ENCODE measurements around the gene USHBP1.

USHBP1 gene

DNA sequence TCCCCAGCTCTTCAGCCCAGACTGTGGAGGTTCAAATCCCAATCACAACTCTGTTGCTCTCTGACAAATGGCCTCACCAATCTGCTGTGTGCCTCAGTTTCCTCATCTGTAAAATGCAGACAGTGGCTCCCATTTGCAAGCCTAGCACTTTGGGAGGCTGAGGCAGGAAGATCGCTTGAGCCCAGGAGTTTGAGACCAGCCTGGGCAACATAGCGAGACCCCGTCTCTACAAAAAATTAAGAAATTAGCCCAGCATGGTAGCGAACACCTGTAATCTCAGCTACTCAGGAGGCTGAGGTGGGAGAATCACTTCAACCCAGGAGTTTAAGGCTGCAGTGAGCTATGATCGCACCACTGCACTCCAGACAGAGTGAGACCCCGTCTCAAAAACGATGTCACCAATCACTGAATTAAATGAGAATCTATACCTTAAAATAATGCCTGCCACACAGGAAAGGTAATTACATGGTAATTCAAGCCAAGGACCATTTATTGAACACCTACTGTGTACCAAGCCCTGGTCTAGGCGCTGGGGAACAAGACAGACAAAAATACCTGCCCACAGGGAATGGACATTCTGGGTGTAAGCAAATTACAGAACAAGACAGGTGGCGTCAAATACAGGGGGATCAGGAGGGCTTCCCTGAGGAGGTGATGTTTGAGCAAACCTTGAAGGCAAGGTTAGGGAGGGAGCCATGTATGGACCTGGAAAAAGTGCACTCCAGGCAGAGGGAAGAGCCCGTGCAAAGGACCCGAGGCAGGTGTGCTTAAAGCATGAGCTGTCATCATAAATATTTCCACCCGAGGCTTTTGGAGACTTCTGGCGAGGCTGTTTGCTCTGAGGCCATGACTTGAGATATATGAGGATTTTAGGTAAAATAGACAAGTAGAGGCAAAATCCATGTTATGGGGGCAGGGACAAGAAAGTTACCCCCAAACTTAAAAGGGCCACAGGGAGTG lies 26.5 kb downstream of the USHBP1 start:
- DNase-seq, result no peak

DNA sequence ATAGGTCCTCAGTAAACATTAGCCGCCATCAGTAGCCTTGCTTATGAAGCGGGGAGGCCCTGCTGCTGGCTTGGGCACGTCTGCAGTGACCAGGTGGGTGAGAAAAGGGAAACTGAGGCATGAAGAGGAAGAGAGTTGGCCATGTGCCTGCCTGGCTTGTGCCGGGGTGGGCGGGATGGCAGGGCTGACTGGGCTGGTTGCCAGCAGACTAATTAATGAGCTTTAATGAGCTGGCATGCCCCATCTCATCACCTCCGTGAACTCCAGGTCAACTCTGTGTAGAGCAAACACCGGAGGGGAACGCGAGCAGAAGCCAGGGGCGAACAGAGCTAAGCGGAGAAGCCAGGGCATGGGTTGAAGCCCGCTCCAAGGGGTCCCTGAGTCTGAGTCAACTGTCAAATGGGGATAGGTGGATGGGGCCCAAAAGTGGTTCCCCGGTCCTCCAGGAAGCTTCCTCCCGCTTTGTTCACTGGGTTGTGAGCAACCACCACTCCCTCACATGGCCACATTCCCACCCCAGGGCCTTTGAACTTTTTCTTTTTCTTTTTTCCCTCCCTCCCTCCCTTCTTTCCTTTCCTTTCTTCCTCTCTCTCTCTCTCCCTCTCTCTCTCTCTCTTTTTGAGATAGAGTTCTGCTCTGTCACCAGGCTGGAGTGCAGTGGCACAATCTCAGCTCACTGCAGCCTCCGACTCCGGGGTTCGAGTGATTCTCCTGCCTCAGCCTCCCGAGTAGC lies 27.6 kb downstream of the USHBP1 start:
- no peak for DNase-seq

DNA sequence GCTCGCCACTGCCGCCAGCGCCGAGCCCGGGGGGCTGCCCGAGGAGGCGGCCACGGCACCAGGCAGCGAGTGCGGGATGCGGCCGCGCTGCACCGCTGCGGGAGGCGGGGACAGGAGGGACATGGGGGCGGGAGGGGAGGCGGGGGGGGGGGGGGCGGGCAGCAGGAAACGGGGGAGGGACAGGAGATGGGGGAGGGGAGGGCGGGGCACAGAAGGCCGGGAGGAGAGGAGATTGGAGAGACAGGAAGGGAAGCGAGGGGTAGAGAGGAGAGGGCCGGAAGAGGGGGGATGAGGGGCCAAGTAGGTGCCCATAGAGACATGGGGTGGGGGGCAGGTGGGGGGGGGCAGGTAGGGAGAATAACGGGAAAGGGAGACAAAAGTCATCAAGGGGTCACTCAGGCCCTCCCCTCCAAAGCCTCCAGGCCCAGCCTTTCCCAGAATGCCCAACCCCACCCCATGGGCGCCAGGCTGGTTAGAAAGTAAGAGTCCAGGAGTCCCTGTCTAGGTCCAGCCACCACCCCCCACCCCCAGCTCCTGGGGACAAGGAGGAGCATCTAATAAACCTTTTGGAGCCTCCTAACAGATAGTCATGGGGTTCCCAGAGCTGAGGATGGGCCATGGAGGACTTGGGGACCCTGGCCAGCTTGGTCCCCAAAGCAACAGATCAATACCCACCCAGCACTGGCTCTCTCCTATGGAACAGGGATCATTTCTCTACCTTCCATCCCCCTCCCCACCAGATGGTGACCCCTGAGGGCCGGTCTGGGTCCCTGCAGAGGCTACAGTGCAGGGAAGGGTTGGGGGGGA lies 28.4 kb downstream of the USHBP1 start:
- no peak for DNase-seq

DNA sequence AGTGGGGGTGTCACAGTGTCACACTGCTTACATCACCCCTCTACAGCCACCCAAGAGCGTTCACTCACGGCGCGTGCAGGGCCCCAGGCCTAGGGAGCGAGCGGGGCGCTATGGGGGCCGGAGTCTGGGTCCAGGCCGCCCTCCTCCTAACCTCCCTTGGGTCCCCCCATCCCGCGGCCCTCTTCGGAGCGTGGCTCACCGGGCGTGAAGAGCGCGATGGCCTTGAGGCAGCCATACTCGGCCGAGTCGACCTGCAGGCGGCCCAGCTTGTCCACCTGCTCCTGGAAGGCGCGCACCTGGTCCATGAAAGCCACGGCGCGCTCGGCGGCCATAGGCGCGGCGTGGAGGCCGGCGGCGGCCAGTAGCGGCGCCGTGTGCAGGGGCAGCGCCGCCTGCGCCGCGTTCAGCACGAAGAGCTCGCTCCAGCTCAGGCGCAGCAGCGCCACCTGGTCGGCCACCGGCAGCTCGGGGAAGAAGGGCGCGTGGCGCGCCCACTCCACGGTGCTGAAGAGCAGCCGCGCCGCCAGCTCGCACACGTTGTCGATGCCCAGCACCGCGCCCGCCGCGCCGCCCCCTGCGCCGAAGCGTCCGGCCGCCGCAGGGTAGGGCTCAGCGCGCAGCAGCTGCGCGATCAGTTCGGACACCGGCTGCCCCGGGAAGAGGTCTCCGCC lies 29.1 kb downstream of the USHBP1 start:
- peak; percentile 54 for DNase-seq

DNA sequence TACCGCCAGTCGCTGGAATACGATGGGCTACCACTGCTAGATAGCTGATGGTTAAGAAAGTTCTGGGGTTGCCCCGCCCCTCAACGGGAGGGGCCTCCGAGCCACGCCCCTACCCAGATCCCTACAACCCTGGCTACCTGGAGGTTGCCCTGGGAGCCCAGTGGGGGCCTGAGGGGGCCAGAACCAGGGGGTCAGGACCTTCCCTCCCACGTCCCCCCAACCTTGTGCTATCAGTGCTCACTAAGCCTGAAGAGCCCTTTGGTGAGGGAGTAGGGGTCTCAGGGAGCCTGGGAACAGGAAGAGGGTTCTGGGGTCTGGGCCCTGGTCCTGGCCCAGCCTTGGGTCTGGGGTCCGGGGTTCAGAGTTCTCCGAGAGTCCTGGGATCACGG lies 29.6 kb downstream of the USHBP1 start:
- peak; percentile 5 for DNase-seq

DNA sequence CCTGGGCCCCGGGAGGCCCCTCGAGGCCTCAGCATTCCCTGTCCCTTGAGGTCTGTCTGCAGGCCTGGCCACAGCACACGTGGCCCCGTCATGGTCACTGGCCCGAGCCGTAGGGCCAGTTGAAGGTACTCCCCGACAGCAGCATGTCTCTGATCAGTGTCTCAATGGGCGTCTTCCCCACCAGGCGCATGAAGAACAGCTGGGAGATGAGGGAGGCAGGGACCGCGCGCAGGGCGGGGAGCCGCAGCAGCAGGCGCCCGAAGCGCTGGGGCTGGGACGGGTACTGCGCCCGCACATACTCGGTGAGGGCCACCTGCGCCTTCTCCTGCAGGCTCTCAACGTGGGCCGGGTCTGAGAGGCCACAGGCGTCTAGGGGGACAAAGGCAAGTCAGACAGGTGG lies 32.3 kb downstream of the USHBP1 start:
- DNase-seq, result no peak

DNA sequence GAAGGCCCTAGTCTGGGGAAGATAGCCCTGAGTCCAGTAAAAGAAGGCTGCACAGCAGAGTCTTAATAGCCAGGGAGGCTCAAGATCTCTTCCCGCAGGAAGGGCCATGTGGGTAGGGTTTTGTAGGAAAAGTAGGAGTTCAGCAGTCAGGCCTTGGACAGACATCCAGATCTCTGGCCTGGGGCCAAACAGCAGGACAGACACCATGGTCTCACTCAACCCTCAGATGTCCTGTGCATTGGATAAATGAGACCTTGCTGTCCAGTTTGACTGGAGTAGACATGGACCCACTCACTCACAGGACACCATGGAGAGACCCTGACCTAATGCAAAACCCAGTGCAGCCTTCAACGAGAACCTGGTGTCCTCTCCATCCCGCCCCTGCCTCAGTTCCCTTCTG lies 34.7 kb downstream of the USHBP1 start:
- DNase-seq, result no peak

DNA sequence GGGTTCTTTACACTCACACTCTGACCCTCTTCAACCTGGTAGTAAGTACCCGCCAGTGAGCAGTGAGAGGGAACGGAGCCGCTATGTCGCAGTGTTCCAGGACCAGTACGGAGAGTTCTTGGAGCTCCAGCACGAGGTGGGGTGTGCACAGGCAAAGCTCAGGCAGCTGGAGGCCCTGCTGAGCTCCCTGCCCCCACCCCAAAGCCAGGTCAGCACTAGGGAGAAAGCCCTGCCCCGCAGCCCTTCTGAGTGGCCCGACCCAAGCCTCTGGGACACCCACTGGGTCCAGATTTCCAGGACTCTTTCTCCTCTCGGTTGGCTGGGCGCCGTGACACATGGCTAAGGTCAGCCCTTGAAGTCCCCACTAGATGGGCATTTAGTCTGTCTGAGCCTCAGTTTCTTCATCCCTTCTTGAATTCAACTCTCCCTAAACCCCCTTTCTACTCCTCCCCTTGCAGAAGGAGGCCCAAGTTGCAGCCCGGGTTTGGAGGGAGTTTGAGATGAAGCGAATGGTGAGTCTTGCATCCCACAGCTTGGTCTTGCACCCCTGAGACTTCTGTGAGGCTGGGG lies 36.7 kb downstream of the USHBP1 start:
- no peak for DNase-seq

DNA sequence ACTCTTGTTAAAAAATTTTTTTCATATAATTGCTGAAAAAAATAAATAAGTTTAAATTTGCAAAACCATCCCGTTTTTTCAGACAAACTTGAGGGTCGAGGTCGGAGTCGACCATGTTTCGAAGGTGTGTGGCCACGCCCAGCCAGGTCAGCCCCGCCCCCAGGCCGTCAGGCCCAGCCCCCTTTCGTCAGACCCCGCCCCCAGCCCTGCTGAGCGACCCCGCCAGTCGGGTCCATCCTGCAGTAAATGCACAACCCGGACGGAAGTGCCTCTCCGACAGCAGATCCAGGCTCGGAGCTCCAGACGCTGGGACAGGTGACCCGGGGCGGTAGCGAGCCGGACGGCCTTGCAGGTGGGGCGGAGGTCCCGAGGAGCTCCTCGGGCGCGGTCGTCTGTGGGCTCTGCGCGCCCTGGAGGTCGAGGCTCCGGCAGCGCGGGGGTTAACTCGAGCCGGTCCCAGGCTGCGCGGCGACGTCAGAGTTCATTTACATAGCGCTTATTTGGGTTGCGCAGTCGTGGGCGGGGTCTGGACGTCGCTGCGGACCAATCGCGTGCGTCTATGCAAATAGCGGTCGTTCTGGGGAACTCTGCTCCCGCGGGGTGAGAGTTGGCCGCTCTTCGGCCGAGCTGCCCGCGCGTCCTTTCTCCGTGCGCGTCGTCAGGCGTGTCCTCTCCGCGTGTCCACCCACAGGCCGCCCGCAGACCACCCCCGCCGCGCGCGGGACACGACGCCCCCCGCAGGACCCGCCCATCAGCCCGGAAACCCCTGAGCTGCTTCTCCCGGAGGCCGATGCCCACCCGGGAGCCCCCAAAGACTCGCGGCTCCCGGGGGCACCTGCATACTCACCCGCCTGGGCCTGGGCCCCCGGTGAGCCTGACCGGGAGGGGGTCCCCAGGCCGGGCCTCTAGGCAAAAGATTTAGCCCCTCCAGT lies 38.3 kb downstream of the USHBP1 start, which contains the start of gene OCEL1:
Gene OCEL1 (plus strand): TSS at position 225 of the 932 bp plus-strand sequence. CDS start 22 bp downstream, at position 247.
- DNase-seq, result peak; percentile 99

DNA sequence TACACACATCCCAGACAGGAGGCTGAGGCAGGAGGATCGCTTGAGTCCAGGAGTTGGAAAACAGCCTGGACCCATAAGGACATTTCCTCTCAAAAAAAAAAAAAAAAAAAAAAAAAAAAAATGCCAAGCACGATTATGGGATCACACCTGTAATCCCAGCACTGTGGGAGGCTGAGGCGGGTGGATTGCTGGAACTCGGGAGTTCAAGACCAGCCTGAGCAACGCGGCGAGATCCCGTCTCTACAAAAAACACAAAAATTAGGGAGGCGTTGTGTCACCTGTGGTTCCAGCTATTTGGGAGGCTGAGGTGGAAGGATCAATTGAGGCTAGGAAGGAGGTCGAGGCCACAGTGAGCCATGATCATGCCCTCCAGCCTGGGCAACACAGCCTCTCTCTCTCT lies 39.5 kb downstream of the USHBP1 start:
- no peak for DNase-seq

DNA sequence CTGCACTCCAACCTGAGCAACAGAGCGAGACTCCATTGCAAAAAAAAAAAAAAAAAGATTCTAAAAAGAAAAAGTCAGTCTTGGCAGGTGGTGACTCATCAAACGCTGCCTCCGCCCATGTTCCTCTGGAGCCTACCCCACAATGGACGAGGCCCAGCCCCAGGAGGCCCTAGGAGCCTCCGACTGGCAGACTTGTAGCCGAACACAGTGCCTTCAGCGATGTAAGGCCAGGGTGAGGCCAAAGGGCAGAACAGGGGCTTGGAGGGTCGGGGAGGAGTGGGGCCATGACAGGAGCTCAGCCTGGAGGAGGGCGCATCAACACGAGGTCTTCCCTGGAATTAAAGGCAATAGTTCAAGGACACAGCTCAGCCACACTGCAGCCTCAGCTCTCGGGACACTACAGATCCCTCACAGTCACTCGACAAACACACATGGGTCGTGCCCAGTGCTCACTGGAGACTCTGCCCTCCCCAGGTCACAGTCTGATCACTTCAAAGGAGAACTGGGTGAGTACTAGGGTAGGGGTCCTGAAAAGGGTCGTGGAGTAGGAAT lies 44.3 kb downstream of the USHBP1 start:
- DNase-seq, result no peak

DNA sequence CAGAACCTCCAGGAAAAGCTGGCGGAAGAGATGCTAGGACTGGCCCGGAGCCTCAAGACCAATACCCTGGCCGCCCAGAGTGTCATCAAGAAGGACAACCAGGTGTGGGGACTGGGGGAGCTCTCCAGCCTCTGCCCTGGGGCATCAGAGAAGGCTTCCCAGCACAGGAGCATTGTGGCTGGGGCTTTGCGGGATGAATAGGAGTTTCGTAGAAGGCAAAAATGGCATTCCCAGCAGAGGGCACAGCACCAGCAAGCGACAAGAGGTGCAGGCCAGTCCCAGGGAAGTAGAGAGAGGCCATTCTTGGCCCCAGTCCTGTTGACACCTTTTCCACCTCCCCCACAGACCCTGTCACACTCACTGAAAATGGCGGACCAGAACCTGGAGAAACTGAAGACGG lies 45.3 kb downstream of the USHBP1 start:
- no peak for DNase-seq

DNA sequence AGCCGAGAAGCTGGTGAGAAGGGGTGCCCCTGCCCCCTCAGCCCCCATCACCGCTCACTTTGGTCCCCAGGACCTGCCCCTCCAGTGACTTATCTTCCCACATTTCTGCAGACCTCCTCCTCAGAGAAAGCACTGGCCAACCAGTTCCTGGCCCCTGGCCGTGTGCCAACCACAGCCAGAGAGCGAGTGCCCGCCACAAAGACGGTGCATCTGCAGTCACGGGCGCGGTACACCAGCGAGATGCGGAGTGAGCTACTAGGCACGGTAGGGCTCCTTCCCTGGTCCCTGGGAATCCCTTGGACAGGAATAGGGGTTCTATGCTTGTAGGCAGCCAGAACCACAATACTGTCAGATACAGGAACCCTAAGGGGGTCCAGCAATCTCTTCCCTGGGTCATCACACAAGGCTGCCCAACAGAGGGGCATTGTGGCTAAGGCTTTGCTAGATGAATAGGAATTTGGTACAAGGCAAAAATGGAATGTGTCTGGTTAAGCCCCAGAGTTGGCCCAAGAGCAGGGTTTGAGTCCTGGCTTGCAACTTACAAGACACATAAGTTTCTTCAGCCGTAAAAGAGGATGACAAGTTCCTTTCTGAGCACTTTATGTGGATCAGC lies 48.4 kb downstream of the USHBP1 start:
- no peak for DNase-seq

DNA sequence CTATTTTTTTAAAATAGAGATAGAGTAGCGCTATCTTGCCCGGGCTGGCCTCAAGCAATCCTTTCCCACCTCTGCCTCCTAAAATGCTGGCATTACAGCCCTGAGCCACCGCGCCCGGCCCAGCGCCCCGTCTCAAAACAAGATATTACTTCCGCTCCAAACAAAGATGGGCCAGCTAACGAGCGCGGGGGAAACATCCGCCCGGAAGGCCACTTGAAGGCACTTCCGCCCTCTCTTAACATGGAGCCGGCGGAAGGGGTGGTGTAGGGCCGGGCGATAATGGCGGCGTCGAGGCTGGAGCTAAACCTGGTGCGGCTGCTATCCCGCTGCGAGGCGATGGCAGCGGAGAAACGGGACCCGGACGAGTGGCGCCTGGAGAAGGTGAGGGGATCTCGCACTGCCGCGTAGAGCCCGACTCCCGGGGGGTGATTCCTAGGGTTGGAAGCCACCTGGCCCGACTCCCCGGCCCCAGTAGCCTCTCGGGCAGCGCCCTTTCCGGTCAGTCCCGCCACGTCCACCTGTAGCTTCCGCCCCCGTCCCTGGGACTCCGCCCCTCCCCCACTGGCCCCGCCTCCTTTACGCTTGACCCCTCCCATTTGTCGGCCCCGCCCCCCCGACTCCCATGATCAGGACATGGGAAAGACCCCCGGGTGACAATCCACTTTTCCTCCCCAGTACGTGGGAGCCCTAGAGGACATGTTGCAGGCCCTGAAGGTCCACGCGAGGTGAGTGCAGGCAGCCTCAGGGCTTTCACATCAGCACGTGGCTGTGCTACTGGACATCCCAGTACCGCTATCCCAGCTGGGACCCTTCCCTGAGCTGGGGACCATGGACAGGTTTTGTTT lies 49.2 kb downstream of the USHBP1 start, which contains the start of gene USE1:
Gene USE1 (plus strand): TSS at position 231 of the 845 bp plus-strand sequence. CDS start 49 bp downstream, at position 280.
- DNase-seq, result peak; percentile 94

DNA sequence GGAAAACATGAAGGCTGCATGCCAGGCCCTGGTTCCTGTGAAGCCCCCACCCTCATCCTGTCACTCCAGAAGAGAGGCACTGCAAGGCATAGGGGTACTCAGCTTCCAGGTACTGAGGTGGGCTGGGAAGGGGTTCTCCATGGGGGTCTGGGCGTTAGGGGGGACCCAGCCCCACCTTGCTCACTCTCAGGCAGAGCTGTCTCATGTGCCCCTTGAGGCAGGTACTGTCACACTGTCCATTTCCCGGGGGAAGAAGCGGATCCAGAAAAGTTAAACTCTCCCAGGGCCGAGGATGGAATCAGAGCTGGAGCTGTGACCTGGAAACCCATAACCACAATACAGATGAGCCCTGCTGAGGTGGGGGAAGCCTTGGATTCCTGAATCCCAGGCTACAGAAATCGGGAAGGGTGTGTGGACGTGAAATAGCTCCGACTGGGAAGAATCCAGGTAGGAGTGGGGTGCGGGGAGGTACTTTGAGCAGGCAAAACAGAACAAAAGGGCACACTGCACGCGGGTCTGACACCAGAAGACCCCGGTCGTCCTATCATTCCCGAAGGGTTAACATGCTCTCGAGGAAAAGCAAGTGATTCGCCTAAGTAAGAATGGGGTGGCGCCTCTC lies 49.9 kb downstream of the USHBP1 start:
- DNase-seq, result no peak

DNA sequence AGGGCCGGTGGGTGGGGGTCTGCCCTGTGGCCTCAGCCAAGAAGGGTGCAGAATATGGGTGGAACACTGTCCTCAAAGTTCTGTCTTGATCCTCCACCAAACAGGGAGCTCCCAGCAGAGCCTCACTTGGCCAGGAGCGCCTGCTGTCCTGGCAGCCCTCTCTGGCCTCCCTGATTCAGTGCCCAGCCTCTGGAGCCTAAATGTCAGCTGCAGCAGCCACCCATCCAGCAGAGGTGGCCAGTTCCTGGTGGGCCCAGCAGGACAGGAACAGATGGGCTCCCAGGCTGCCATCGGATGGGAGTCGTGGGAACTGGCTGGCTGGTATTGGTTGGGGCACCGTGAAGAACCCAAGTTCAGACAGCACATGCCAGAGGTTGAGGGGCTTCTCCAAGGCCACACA lies 51.2 kb downstream of the USHBP1 start:
- DNase-seq, result no peak

DNA sequence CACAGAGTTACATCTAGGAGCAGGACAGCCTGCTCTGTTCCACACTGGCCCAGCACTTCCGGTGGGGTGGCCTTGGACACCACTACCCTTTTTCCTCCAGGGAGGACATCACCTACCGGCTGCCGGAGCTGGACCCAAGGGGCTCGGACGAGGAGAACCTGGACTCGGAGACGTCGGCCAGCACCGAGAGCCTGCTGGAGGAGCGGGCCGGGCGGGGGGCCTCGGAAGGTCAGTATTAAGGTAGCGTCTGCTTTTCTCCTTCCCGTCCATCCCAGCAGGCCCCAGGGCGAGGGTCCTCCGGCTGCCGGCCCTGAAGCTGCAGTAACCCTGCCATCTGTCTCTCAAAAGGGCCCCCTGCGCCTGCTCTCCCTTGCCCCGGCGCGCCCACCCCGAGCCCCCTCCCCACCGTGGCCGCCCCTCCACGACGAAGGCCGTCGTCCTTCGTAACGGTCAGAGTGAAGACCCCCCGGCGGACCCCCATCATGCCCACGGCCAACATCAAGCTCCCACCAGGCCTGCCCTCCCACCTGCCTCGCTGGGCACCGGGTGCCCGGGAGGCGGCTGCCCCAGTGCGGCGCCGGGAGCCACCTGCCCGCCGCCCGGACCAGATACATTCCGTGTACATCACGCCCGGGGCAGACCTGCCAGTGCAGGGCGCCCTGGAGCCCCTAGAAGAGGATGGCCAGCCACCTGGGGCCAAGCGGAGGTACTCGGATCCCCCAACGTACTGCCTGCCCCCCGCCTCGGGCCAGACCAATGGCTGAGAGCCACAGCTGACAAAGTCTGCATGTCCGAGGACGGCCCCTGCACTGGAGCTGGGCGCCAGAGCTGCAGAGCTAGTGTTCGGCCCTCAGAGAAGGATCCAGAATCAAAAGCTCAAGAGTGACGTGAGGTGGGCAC lies 52.7 kb downstream of the USHBP1 start:
- DNase-seq, result no peak

DNA sequence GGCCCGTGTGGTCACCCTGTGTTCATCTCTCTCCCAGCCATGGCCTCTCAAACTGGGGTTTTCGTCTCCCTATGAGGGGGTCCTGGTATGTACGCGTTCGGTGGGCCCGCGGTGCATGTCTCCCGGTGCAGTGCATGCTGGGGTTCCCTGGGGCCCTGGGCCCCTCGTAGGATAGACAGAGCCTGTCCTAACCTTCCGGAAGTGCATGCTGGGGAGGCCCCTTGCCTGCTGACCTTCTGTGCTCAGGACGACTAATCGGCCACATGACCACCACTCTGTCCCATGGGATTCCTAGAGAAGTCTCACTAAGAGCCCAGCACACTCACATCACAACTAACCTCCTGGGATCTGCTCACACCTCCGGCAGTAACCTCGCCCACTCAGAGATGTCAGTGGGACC lies 54.2 kb downstream of the USHBP1 start:
- no peak for DNase-seq

All from midbrain (tissue), 1 donor.